K562 (cell line): ENCODE data around the gene CCDC85B. TPM values are rescaled to one million over a fixed set of nuclear protein-coding genes. Genes with fewer than 3 reads are reported as not detected.

Experiments
- CEBPB ChIP-seq: fragments of 450-650 bp; IDR thresholded peaks from 2 replicates; pipeline ENCODE4 v1.6.1; 2016; ENCODE audit warnings: missing genetic modification characterization, missing compliant biosample characterization
- CEBPG ChIP-seq, 3 experiments: fragments of 200-800 bp in 1 of 3; sonication (Bioruptor generic) in 1 of 3; sonication (generic) in 1 of 3; formaldehyde crosslinking in 1 of 3; IDR thresholded peaks in 2 of 3; conservative IDR thresholded peaks in 1 of 3; 2 replicates each; pipeline versions ENCODE4 v1.6.1 to v1.8.0; 2016 to 2022; ENCODE audit warnings: missing compliant biosample characterization in 2 of 3, missing genetic modification characterization in 2 of 3, mild to moderate bottlenecking in 1 of 3, missing genetic modification reagents in 1 of 3
- FOXA3 ChIP-seq, 2 experiments: fragments of 450-650 bp in 1 of 2; sonication (generic) in 1 of 2; formaldehyde crosslinking; IDR thresholded peaks in 1 of 2; conservative IDR thresholded peaks in 1 of 2; 2 replicates each; pipeline versions ENCODE4 v1.4.0 to v1.8.0; 2020 to 2022; ENCODE audit warnings: mild to moderate bottlenecking in 2 of 2, missing genetic modification reagents in 1 of 2
- MGA ChIP-seq: fragments of 450-650 bp; IDR thresholded peaks from 2 replicates; pipeline ENCODE4 v1.6.1; 2016; ENCODE audit warnings: mild to moderate bottlenecking, moderate library complexity
- PRPF4 ChIP-seq: fragments of 200-400 bp; formaldehyde crosslinking; IDR thresholded peaks from one replicate; pipeline ENCODE4 v1.6.1; 2017; ENCODE audit warnings: low read length, low read depth, mild to moderate bottlenecking; ENCODE audit not compliant: insufficient read depth, poor library complexity, severe bottlenecking
- SIRT6 ChIP-seq: IDR thresholded peaks from one replicate; pipeline ENCODE4 v1.6.1; 2012; ENCODE audit warnings: low read depth, mild to moderate bottlenecking, control low read depth, inconsistent platforms, low read length, moderate library complexity
- TRIM25 ChIP-seq: fragments of 450-650 bp; IDR thresholded peaks from 2 replicates; pipeline ENCODE4 v1.7.0; 2016; ENCODE audit warnings: borderline replicate concordance
- XRCC5 ChIP-seq: fragments of 200-400 bp; formaldehyde crosslinking; IDR thresholded peaks from 2 replicates; pipeline ENCODE4 v1.6.1; 2017; ENCODE audit warnings: low read depth, mild to moderate bottlenecking, low read length
- ZNF384 ChIP-seq: IDR thresholded peaks from 2 replicates; pipeline ENCODE4 v1.6.1; 2012; ENCODE audit warnings: low read depth, low read length, improper control_type of control experiment
- ZNF408 ChIP-seq: fragments of 250-450 bp; sonication (Bioruptor Pico); IDR thresholded peaks from 2 replicates; pipeline ENCODE4 v1.4.0; 2020; ENCODE audit warnings: low read depth, mild to moderate bottlenecking, moderate library complexity
- ZNF589 ChIP-seq: fragments of 200-800 bp; sonication (Bioruptor generic); IDR thresholded peaks from 2 replicates; pipeline ENCODE4 v1.6.1; 2016; ENCODE audit warnings: low read depth, missing genetic modification characterization, missing compliant biosample characterization
- ZNF740 ChIP-seq, 3 experiments: fragments of 200-800 bp in 1 of 3; sonication (Bioruptor generic) in 1 of 3; sonication (generic) in 1 of 3; formaldehyde crosslinking in 1 of 3; IDR thresholded peaks; 2 replicates each; pipeline versions ENCODE4 v1.6.1 to v1.8.0; 2016 to 2022; ENCODE audit warnings: mild to moderate bottlenecking in 2 of 3, missing compliant biosample characterization in 2 of 3, missing genetic modification characterization in 2 of 3, missing genetic modification reagents in 1 of 3
- polyA plus RNA-seq, 8 experiments: library from polyadenylated mRNA; depleted of rRNA in 4 of 8; stranded (reverse) in 5 of 8; unstranded in 3 of 8; fragments of >200 nt; fragmentation: Nextera tagmentation in 2 of 8; fragmentation: Illumina TruSeq in 1 of 8; extraction: Ambion mirVana in 2 of 8; extraction: Trizol in 1 of 8; gene quantifications; 2 replicates each; pipeline versions ENCODE4 v1.2.1 to v1.2.3, GENCODE V29; 2011 to 2014; ENCODE audit warnings: inconsistent platforms in 1 of 8, missing spikeins in 1 of 8
- total RNA-seq, 7 experiments: library from RNA; depleted of rRNA in 6 of 7; stranded (reverse); fragments of >200 nt in 6 of 7; fragmentation: Illumina TruSeq in 2 of 7; extraction: Trizol in 2 of 7; gene quantifications; 2 replicates each; pipeline versions ENCODE4 v1.2.1 to v1.2.3, GENCODE V29; 2011 to 2021; ENCODE audit warnings: low replicate concordance in 1 of 7

Gene CCDC85B
- total and polyA plus RNA-seq, 9 of the 15 experiments (the other 6 are each of a cell fraction or from before 2014, with no cell fraction given) = 0.14 to 138 (median 6.2) TPM

- TF ChIP-seq MGA (peak; percentile 83), SIRT6 (peak; percentile 68), XRCC5 (no peak), FOXA3 (CRISPR knock-in tag; conservative IDR thresholded peaks at IDR 0.05 in 1 of 2, IDR thresholded peaks at IDR 0.05 in 1 of 2) (no peak), ZNF740 (CRISPR knock-in tag; IDR thresholded peaks at IDR 0.05) (peak; percentile 50), ZNF740 (tag; IDR thresholded peaks at IDR 0.05) (no peak; a peak in 1 of 4 replicates), ZNF589 (CRISPR knock-in tag) (no peak), PRPF4 (peak; percentile 95), TRIM25 (no peak), CEBPG (CRISPR knock-in tag; IDR thresholded peaks at IDR 0.05) (peak; percentile 3; the same call in 1 of the 2 replicates), CEBPG (tag; conservative IDR thresholded peaks at IDR 0.05 in 1 of 2, IDR thresholded peaks at IDR 0.05 in 1 of 2) (no peak), CEBPB (tag) (no peak), ZNF384 (no peak), ZNF408 (CRISPR knock-in tag) (no peak)
These were observed 33.0 kb upstream of the CCDC85B start (continued) for GRCh38 chr11:65857500-65857852.
